WTC11 (cell line): Measurements from ENCODE around the gene HNRNPC.

Source experiments
- ATF1 ChIP-seq: sonication (generic); formaldehyde crosslinking; IDR thresholded peaks from 2 replicates; pipeline ENCODE4 v1.8.1; 2023; ENCODE audit warnings: mild to moderate bottlenecking, moderate library complexity, missing genetic modification reagents
- ATF6 ChIP-seq: sonication (generic); formaldehyde crosslinking; IDR thresholded peaks from 2 replicates; pipeline ENCODE4 v1.8.1; 2023; ENCODE audit warnings: mild to moderate bottlenecking, missing genetic modification reagents
- CTCF ChIP-seq: fragments of 200-600 bp; IDR thresholded peaks from 2 replicates; pipeline ENCODE4 v1.8.0; 2022; ENCODE audit warnings: antibody characterized with exemption
- E2F4 ChIP-seq: sonication (generic); formaldehyde crosslinking; IDR thresholded peaks from 2 replicates; pipeline ENCODE4 v1.8.1; 2022; ENCODE audit warnings: low read depth, mild to moderate bottlenecking, moderate library complexity, missing genetic modification reagents, borderline replicate concordance
- E2F5 ChIP-seq: sonication (generic); formaldehyde crosslinking; IDR thresholded peaks from 2 replicates; pipeline ENCODE4 v1.8.1; 2022; ENCODE audit warnings: mild to moderate bottlenecking, moderate library complexity, missing genetic modification reagents
- HMGXB4 ChIP-seq: sonication (generic); formaldehyde crosslinking; IDR thresholded peaks from 2 replicates; pipeline ENCODE4 v1.8.1; 2023; ENCODE audit warnings: mild to moderate bottlenecking, moderate library complexity, missing genetic modification reagents
- IRF1 ChIP-seq: sonication (generic); formaldehyde crosslinking; IDR thresholded peaks from 2 replicates; pipeline ENCODE4 v1.8.0; 2023; ENCODE audit warnings: missing genetic modification reagents
- IRF2 ChIP-seq: sonication (generic); formaldehyde crosslinking; IDR thresholded peaks from 2 replicates; pipeline ENCODE4 v1.8.0; 2022; ENCODE audit warnings: low read depth, missing genetic modification reagents, borderline replicate concordance
- PRDM15 ChIP-seq: sonication (generic); formaldehyde crosslinking; IDR thresholded peaks from 2 replicates; pipeline ENCODE4 v1.8.0; 2022; ENCODE audit warnings: missing genetic modification reagents
- TEAD4 ChIP-seq: sonication (generic); formaldehyde crosslinking; IDR thresholded peaks from 2 replicates; pipeline ENCODE4 v1.8.0; 2022; ENCODE audit warnings: mild to moderate bottlenecking, missing genetic modification reagents
- USF1 ChIP-seq: sonication (generic); formaldehyde crosslinking; IDR thresholded peaks from 2 replicates; pipeline ENCODE4 v1.8.0; 2022; ENCODE audit warnings: mild to moderate bottlenecking, missing genetic modification reagents

GRCh38 chr14:21213652-21214051 lies 55.6 kb downstream of the HNRNPC start:
- TF ChIP-seq ATF1 = no peak
- no peak for TF ChIP-seq CTCF
- no peak for TF ChIP-seq ATF6 (CRISPR knock-in tag)
- TF ChIP-seq TEAD4 = no peak
- TF ChIP-seq E2F5 (CRISPR knock-in tag) = no peak
- no peak for TF ChIP-seq IRF2
- no peak for TF ChIP-seq E2F4 (CRISPR knock-in tag)
- no peak for TF ChIP-seq PRDM15 (CRISPR knock-in tag)
- no peak for TF ChIP-seq USF1
- TF ChIP-seq HMGXB4 (CRISPR knock-in tag) = no peak
- TF ChIP-seq IRF1 = no peak
